Measurements from ENCODE around the gene TMPRSS9.

DNA sequence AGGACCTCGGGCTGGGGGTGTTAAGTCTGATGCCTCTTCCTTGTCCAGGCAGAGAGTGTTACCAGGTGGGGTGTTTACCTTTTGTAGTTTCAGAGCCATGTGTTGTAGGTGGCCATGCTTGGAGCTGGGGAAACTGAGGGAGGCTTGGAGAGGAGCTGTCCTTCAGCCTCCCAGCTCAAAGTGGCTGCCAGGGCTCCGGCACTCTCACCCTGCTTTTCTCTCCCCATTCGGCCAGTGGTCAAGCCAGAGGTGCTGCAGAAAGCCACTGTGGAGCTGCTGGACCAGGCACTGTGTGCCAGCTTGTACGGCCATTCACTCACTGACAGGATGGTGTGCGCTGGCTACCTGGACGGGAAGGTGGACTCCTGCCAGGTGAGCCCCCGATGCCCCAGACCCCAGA is 50.0 kb downstream of the TMPRSS9 start:
- TF ChIP-seq, protein P1, sequence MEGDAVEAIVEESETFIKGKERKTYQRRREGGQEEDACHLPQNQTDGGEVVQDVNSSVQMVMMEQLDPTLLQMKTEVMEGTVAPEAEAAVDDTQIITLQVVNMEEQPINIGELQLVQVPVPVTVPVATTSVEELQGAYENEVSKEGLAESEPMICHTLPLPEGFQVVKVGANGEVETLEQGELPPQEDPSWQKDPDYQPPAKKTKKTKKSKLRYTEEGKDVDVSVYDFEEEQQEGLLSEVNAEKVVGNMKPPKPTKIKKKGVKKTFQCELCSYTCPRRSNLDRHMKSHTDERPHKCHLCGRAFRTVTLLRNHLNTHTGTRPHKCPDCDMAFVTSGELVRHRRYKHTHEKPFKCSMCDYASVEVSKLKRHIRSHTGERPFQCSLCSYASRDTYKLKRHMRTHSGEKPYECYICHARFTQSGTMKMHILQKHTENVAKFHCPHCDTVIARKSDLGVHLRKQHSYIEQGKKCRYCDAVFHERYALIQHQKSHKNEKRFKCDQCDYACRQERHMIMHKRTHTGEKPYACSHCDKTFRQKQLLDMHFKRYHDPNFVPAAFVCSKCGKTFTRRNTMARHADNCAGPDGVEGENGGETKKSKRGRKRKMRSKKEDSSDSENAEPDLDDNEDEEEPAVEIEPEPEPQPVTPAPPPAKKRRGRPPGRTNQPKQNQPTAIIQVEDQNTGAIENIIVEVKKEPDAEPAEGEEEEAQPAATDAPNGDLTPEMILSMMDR (IDR thresholded peaks at IDR 0.05; ENCODE audit: low read depth, low read length): no peak
- TF ChIP-seq EZH2phosphoT487 (IDR thresholded peaks at IDR 0.05; ENCODE audit: low read depth): no peak

All from OCI-LY3 (cell line).